ENCODE results near the gene BFSP1.

Gene BFSP1

DNA sequence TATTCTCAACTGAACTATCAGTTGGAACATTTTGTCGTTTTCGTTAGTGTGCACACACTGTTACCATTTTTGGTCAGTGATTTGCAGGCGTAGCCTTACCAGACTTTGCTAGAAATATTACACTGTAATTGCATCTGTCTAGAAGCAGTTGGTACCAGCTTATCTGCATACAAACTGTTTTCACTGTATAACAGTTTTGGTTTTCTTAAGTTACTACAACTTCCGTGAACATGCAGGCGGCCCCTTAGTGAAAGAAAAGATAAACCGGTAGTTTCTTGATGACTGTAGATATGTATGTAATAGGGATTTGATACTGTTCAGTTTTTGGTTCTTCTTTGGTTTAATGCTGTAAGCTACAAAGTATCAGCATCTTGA, 40.0 kb upstream of the BFSP1 start:
- TF ChIP-seq, protein P1, sequence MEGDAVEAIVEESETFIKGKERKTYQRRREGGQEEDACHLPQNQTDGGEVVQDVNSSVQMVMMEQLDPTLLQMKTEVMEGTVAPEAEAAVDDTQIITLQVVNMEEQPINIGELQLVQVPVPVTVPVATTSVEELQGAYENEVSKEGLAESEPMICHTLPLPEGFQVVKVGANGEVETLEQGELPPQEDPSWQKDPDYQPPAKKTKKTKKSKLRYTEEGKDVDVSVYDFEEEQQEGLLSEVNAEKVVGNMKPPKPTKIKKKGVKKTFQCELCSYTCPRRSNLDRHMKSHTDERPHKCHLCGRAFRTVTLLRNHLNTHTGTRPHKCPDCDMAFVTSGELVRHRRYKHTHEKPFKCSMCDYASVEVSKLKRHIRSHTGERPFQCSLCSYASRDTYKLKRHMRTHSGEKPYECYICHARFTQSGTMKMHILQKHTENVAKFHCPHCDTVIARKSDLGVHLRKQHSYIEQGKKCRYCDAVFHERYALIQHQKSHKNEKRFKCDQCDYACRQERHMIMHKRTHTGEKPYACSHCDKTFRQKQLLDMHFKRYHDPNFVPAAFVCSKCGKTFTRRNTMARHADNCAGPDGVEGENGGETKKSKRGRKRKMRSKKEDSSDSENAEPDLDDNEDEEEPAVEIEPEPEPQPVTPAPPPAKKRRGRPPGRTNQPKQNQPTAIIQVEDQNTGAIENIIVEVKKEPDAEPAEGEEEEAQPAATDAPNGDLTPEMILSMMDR (conservative IDR thresholded peaks at IDR 0.05; ENCODE audit: control insufficient read depth, insufficient read depth, low read depth, low read length): no peak
- H3K4me3 ChIP-seq (ENCODE audit: control insufficient read depth, low read depth, low read length): peak overlapping the region; percentile 92
- no peak for DNase-seq (ENCODE audit: low read depth)

DNA sequence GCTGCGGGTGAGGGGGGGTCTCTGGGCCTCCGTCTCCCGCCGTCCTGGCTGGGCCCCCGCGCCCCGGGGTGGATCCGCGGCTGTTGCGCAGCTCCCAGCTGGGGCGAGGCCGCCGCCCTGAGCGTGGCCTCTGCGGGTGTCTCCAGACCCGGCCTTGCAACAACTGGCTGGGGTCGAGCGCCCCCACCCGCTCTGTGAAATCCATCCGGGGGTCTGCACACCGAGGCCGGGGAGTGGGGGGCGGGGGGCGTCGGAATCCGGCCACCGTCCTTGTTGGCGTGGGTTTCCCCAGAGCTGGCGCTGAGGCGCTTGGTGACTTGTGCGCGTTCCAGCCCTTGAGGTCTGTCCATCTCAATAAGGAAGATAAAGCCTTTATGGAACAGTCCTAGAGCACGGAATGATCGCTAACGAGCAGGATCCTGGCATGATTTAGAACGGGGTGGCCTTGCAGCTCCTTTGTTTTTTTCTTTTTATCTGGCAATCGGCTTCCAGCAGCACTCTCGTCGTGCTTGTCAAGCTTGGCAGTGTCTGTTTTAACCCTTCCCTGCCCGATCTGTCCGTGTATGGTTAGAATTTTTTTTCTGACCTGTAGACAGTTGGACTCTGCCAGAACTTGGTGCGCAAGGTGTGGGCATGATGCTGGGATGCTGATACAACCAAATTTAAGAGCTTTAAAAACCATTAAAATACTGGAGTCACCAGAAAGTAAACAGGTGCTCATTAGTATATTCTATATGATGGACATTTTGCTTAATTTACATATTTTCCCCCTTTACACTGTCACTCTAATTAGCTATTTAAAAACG, 39.4 kb upstream of the BFSP1 start:
- TF ChIP-seq, protein P1 (conservative IDR thresholded peaks at IDR 0.05; ENCODE audit: control insufficient read depth, insufficient read depth, low read depth, low read length): no peak
- peak; percentile 41 for DNase-seq (ENCODE audit: low read depth)
- H3K4me3 ChIP-seq (ENCODE audit: control insufficient read depth, low read depth, low read length): peak overlapping the region; percentile 92

DNA sequence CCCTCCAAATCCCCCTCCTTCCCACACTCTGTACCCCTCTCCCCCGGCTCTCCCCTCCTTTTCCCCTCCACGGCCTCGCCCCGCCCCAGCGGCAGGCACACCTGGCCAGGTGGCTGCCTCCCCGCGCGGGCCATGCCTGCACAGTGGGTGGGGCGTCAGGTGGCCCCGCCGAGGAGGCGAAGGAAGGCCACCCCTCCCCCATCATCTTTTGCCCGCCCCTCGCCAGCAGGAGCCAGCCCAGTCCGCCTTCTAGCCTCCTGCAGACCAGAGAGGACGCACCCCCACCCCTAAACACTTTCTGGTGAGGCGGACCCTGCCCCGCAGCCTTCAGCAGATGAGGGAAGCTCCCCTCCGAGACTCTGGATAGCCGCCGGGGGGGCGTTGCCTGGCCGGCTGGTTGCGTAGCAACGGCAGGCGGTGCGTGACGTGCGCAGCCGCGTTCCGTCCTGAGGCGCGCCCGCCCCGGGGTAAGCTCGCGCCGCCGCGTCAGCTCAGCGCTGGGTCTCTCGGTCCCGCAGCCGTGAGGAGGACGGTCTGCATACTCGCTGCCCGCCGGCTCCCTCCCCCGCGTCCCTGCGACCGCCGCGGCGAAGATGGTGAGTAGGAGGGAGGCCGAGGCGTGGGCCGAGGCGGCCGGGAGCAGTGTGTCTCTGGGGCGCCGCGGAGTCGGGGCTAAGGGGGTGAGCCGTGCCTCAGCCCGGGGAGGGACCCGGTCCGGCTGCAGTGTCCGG, 38.6 kb upstream of the BFSP1 start, which contains the start of gene DSTN:
TSS of gene DSTN (plus strand) at position 460 of the 731 bp plus-strand sequence. CDS start at position 594, 134 bp downstream.
- peak within 1 kb of the TSS; percentile 92 for H3K4me3 ChIP-seq (ENCODE audit: control insufficient read depth, low read depth, low read length)
- peak; percentile 90 for DNase-seq (ENCODE audit: low read depth)
- TF ChIP-seq, protein P1 (conservative IDR thresholded peaks at IDR 0.05; ENCODE audit: control insufficient read depth, insufficient read depth, low read depth, low read length): no peak

DNA sequence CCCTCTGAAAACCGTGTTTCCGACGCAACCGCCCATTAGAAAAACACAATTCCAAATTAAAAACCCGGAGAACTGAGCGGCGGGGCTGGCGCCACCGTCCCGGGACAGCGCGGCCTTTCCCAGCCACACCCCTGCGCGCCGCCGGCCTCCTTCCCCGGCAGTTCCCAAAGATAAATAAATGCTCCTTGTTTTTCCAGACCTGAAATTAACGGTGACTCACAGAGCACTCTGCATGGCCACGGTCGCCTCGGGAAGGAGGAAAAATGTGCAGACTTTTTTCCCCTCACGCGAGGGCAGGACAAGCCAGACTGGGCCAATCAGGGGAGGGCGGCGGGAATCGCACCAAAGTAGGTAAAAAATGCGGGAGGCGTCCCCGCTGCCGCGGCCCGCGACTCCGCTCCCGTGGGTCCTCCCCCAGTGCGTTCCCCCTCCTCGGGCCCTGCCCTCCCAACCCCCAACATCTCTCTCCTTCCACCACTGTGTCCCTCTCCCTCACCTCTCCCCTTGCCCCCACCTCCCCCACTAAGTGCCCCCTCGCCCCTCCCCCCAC, 37.9 kb upstream of the BFSP1 start:
- TF ChIP-seq, protein P1 (conservative IDR thresholded peaks at IDR 0.05; ENCODE audit: control insufficient read depth, insufficient read depth, low read depth, low read length): no peak
- peak overlapping the region; percentile 92 for H3K4me3 ChIP-seq (ENCODE audit: control insufficient read depth, low read depth, low read length)
- DNase-seq (ENCODE audit: low read depth): peak; percentile 97

DNA sequence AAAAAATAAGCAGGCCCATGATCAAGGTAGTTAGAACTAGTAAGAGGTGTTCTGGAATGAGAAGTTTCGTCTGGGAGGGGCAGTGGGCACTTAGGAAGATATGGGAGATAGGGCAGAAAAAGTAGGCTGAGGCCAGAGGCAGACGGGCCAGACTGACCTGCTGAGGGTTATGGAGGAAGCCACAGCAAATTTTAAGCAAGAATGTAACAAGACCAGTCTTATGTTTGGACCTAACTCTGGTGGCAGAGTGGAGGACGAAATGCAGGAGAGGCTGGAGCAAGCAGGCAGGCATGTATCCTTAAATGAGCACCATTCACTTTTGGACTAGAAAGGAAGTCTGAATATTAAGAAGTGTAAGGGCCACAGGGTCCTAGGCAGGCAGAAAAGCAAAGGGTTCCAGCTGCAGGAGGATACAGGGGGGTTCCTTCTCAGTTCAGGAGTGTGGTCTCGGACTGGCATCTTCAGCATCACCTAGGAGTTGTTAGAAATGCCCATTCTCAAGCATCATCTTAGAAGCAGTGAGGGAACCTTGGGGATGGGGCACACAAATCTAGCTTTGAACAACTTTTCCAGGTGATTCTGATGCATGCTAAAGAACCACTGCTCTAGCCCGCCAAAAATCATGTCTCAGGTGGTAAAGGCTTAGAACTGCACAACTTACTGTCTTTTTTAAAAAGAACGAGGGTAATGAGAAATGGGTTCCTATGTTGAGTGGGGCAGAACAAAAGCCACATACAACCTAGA, 37.0 kb upstream of the BFSP1 start:
- peak overlapping the region; percentile 92 for H3K4me3 ChIP-seq (ENCODE audit: control insufficient read depth, low read depth, low read length)
- DNase-seq (ENCODE audit: low read depth): no peak
- TF ChIP-seq, protein P1 (conservative IDR thresholded peaks at IDR 0.05; ENCODE audit: control insufficient read depth, insufficient read depth, low read depth, low read length): no peak

DNA sequence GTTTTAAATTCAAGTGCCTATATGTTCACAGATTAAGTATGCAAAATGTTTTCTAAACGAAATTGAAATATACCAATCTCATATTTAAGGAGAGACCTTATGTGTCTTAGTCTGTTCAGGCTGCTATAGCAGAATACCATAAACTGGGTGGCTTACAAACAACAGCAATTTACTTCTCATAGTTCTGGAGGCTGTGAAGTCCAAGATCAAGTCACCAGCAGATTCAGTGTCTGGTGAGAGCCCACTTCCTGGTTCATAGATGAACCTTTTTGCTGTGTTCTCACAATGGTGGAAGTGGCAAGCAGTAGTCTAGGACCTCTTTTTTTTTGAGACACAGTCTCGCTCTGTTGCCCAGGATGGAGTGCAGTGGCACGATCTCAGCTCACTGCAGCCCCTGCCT, 35.2 kb upstream of the BFSP1 start:
- TF ChIP-seq, protein P1 (conservative IDR thresholded peaks at IDR 0.05; ENCODE audit: control insufficient read depth, insufficient read depth, low read depth, low read length): no peak
- DNase-seq (ENCODE audit: low read depth): no peak
- no peak overlapping the region for H3K4me3 ChIP-seq (ENCODE audit: control insufficient read depth, low read depth, low read length)

Measured in fibroblast of mammary gland (primary cell).